Frontal cortex (tissue), 4 donors: ENCODE data around the gene TMEM151B. TPM values are rescaled to one million over a fixed set of nuclear protein-coding genes. Genes with fewer than 3 reads are reported as not detected.

Source experiments
- DNase-seq, 2 donors: peaks; one replicate each; pipeline ENCODE4 v3.0.0; 2012; ENCODE audit warnings: low spot score in 2 of 2
- FAIRE-seq: peaks from 2 replicates; lab custom pipeline; 2012; peaks lifted over from hg19 to GRCh38; lab: Jason Lieb, UNC
- total RNA-seq: library from RNA; depleted of rRNA; stranded (reverse); fragments of >200 nt; gene quantifications from one replicate; pipeline ENCODE4 v1.2.3, GENCODE V29; 2014
- donor health status: control.
- donor health status: control.
- donor health status: control.

The TMEM151B gene
- total RNA-seq, 1 donor from 2014 or later = 45.7 TPM

DNA sequence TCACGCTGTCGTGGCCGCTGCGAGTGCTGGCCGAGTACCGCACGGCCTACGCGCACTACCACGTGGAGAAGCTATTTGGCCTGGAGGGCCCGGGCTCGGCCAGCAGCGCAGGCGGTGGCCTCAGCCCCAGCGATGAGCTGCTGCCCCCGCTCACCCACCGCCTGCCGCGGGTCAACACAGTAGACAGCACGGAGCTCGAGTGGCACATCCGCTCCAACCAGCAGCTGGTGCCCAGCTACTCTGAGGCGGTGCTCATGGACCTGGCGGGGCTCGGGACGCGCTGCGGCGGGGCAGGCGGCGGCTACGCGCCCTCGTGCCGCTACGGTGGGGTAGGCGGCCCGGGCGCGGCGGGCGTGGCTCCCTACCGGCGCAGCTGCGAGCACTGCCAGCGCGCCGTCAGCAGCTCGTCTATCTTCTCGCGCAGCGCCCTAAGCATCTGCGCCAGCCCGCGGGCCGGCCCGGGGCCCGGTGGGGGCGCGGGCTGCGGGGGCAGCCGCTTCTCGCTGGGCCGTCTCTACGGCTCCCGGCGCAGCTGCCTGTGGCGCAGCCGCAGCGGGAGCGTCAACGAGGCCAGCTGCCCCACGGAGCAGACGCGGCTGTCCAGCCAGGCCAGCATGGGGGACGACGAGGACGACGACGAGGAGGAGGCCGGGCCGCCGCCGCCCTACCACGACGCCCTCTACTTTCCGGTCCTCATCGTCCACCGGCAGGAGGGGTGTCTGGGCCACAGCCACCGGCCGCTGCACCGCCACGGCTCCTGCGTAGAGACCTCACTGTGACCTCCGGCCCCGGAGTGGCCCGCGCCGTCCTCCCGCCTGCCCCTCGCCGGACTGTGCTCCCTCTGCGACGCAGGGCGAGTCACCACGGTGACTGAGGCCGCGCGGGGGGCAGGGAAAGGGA, 5.7 kb downstream of the TMEM151B start:
- FAIRE-seq = no peak

DNA sequence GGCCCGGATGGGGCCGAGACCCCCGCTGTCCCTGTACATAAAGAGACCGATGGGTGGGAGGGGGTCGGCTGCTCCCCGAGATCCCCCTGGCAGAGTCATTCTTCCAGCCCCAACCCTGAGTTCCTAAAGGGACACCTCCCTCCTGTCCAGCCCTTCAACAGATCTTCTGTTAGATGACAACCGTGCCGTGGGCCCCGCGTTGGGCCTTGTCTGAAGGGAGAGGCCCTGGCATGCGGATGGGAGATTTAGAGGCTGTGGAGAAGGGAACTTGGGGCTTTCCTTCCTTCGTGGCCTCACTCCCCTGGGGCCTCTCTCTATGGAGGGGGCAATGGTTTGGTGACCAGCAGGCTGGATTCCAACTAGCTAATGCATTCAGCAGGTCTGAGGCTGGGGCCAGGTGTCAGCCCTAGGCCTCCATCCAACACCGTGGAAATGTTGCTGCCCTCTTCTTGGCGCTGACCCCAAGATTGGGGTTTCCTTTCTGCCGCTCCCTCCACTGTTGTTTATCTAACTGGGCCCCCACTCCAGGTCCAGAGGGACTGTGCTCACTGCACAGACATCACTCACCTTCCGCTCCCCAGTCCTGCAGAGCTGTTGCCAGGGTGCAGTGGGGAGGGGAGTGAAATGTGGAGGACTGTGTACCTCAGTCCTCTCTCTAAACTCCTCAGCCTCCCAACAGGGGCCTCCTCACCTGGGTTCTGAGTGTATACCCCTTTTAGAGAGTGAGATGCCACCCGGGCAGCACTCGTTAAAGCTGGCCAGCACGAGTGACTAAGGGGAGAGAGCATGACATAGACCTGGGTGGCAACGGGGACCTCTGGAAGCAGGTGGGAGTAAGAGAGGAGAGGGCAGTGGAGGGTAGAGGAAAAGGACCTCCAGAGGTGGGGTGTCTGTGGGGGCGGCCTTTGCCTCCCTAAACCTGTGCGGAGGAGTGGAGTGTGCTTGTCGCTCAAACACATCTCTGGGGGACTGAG, 6.7 kb downstream of the TMEM151B start:
- no peak for DNase-seq
- no peak for FAIRE-seq

More for the DNA sequence above, 5.7 kb downstream of the TMEM151B start:
- no peak for DNase-seq

DNA sequence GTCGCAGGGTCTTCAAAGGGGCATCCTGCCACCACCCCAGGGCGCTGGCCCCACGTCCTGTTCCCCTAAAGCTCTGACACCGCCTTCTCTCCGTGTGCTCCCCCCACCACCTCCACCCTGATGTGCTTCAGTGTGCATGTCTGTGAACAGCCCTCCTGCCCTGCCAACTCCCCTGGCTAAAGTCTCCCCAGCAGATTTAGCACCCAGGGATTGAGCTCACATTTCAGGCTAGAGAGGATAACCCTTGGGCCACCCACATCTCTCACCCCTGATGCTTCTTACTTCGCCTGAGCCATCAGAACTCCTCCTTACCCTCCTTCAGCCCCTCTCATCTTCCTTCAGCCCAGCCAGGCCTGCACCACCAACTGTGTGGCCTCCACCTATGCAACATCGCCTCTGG, 7.5 kb downstream of the TMEM151B start:
- DNase-seq = no peak

DNA sequence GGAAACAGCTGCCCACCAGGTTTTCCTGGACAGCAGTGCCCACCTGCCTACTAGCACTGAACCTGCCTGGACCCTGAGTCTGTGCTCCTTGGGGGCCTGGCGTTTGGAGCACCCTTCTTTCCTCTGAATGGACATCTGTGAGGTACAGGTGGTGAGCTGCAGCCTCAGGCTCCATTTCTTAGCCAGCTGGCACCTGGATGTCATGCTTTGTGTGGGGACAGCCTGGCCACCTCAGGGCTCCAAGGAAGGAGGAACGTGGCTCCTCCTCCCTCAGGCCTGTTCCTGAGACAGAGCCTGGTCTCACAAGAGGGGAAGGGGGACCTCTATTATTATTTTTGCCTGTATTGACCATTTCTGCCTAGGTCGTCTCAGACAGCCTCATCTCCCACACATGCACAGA, 8.1 kb downstream of the TMEM151B start:
- no peak for DNase-seq
- no peak for FAIRE-seq

More for the DNA sequence above, 7.5 kb downstream of the TMEM151B start:
- FAIRE-seq = no peak

DNA sequence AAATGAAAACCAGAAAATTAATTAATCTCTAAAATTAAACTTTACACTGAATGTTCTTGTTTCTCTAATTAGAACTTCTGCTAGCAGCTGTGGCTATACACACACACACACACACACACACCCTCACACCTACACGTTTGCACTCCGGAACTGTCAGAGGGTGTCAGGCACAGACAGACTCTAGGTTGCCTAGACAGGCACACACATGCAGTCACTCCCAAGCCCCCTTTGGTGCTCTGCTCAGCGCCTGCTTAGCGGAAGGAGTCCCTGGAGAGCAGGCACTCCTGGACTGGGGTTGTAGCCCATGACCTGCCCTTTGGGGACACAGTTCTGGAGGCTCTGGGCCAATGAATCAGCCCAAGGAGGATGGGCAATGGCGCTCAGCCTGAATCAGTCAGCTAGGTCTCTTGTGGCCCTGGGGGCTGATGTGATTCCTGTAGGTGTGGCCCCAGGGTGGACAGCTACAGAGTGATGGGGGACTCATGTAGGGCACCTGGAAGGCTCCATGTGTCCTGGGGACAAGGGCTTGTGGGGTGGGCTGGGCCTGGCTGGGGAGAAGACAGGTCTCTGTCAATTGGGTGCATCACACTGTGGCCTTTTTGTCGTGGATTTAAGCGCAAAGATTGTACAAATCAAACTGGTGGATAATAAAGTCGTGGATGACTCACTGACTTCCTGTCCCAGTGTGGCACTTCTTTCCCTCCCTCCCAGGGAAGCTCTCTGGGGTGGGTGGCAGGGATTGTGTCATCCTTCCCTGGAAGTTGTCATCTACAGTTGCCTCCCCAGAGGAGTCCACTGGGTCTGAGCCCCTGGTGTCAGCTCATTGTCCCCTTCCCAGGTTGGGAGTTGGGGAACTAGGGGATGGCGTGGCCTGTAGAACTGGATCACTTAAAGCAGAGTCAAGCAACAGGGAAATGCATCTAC, 8.8 kb downstream of the TMEM151B start:
- FAIRE-seq (no peak), DNase-seq (no peak)

DNA sequence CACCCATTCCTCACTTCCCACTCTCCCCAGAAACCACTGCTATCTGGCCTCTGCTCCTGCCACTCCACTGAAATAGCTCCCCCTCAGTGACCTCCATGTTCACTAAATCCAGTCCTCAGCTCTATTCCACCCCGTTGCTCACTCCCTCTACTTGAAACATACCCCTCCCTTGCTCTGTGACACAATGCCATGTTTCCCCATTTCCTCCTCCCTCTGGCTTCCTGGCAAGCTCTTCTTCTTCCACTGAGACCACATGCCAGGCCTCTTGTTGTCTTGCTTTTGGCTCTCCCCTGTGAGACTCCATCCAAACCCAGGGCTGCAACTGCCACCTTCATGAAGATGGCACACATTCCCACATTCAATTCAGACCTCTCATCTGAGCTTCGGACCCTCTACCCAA, 13.9 kb downstream of the TMEM151B start:
- DNase-seq = no peak
- FAIRE-seq = no peak

DNA sequence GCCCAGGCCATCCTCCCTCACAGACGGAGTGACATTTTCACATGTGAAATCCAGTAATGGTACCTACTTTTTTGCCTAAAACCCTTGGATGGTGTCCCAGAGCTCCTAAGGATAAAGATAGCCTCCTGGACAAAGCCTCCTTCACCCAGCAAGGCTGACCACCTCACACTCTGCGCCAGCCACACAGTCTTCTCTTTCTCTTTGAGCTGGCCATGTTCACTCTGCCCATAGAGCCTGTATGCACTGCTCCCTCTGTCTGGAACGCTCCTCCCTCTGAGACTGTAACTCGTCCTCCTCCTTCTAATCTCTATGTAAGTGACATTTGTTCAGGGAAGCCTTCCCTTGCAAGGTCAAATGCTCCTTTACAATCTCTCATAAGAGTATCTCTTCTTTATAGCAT, 14.6 kb downstream of the TMEM151B start:
- DNase-seq = no peak
- FAIRE-seq = no peak

DNA sequence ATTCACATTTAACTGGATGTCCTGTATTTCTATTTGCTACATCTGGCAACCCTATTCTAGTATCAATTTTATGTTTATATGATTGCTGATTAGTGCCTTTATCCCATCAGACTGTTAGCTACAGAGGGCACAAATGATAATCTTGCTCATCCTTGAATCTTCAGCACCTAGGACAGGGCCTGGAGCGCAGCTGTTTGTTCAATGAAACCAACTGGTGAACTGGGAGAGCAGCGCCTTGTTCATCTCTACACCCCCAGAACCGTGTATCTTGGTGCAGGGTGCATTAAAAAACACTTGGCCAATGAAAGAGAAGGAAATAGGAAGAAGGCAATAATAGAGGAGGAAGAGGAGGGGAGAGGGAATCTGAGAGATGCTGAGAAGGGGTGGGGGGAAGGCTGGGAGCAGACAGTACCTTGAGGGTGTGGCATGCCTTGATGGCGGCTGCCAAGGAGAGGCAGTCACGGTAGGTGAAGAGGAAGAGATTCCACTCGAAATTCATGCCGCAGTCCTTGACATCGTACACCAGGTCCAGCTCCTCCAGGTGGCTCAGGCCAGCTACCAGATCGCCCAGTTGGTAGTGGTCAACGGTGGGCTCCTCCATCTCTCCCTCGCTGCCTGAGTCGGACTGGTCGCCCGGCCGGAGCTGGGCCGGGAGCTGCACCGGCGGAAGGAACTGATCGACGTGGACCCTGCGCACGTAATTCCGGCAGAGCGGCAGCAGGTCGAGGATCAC, 15.5 kb downstream of the TMEM151B start:
- FAIRE-seq (no peak), DNase-seq (no peak)

DNA sequence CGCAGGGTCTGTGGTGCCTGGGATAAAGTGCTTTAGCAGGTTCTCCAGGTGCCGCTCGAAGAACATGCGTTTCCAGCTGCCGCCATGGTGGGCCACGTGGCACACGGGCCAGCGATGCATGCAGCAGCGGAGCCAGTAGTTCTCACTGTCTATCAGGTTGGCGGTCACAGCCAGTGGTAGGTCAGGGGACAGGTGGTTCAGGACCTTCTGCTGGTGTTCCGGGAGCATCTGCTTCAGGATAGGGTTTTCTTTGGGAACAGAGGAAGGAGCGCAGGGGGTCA, 16.0 kb downstream of the TMEM151B start:
- DNase-seq (no peak), FAIRE-seq (no peak)

DNA sequence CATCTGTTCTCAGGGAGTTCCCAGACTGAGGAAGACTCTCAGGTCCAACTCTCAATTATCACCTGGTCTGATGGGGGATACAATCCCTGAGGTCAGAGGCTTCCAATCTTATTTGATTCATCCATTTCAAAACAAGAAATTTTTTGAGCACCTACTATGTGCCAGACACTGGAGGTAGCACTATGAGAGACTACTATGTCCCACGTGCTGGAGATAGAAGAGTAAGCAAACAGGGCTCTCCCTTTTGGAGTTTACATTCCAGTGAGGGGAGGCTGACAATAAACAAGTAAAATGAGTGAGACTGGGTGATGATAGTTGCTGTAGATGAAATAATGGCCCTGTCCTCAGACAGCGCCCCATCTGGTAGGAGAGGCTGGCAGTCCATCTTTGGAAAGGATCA, 16.5 kb downstream of the TMEM151B start:
- FAIRE-seq (no peak), DNase-seq (no peak)

DNA sequence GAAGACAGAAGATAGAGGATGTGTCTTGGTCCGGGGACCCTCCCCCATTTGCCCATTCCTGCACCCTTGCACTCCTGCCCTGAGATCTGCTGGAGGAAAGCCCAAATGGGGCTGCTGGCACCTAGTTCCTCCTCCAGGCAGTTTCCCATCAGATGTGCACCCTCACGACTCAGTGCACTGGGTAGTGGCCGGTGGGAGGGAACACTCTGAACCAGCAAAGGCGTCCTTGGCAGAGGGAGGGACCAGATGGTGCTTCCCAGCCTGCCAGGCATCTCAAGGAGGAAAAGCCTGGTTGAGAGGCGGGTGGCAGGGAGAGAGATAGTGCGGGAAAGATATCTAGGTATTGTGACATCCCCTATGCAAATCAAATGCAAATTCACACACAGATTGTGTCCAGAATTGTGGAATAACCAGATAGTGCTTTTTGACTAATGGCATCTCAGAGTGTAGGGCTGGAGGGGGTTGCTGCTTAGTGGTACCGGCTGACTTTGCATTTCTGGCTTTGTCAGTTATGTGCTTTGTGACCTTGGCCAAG, 19.5 kb downstream of the TMEM151B start:
- FAIRE-seq (no peak), DNase-seq (no peak)

DNA sequence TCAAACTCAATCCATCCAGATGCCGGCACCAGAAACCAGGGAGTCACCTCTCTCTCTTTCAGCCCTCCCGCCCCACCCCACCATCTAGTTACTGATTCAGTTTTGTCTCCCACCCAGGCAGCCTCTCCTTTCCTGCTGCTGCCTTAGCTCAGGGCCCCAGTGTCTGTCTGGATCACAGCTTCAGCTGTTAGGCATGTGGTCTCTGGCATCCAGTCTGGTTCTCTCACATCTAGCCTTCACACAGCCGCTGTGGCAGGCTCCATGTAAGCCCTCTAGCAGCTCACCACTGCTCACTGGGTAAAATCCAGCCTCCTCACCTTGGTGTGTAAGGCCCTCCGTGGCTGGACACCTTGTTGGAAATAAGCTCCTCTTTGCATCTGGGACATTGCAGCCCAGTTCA, 21.6 kb downstream of the TMEM151B start:
- DNase-seq (no peak), FAIRE-seq (no peak)

DNA sequence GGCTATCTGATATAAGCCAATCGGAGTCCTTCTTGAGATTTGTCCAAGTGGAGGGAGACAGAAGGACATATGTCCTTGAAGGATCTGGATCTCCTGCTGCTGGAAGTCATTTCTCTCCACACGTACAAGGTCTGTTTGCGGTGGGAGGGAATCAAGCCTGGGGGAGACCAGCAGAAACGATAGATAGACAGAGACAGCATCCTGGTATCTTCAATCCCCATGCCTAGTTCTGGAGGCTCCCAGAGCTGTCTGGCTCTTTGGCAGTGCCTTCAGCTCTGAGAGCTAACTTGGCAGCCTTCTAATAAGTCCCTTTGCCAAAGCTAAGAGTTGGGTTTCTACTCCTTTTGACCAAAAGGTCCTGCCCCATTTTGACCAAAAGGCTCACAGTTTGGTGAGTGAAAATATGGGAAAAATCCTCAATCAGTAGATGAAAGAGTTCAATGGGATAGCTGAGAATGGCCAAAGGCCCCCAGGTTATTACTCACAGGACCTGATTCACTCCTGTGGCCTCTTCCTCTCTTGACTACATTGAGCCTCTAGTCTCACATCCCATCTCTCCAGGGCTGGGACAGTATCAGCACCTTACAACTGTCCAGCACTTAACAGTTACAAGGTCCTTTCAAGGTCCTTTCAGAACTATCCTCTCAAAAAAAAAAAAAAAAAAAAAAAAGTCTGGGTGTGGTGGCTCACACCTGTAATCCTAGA, 22.6 kb downstream of the TMEM151B start:
- DNase-seq = no peak
- no peak for FAIRE-seq

DNA sequence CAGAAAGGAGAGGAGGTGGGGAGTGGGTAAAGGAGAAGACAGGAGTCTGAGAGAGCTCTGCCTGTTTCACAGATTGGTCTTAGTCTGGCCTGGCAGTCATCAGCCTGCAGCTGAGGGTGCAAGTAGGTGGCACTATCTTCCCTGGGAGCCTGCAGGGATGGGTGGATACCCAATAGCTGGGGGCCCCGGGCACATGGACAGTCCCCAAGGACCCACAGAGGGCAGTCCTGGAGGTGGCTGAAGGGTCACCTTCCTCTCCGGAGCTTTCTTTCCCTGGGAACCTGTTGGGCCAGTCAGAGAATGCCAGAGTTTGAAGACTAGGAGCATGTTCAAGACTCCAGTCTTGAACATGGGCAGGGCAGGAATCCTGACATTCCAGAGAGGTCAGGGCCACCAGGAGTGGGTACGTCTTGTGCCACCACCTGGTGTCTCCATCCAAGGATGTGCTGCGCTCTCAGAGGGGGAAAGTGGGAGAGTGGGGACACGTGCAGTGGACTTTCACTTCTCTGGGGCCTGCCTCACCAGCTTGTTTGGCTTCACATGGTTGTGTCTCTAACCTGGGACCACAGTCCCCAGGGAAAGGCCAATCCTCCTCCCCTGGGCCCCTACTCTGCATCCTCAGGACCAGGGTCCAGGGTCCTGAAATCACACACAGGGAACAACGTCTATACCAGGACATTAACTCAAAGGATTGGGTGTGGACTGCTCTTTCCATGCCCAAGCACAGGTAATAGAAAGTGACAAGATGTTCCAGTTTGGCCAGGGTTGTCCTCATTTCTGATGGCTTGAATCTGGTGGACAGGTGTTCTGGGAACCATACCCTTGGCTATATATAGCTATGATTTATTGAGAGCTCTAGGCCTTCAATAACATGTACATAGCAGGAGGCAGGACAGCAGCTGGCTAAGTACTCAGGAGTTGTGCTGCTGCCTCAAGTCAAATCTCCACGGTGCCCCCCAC, 24.9 kb downstream of the TMEM151B start:
- DNase-seq (no peak), FAIRE-seq (no peak)

DNA sequence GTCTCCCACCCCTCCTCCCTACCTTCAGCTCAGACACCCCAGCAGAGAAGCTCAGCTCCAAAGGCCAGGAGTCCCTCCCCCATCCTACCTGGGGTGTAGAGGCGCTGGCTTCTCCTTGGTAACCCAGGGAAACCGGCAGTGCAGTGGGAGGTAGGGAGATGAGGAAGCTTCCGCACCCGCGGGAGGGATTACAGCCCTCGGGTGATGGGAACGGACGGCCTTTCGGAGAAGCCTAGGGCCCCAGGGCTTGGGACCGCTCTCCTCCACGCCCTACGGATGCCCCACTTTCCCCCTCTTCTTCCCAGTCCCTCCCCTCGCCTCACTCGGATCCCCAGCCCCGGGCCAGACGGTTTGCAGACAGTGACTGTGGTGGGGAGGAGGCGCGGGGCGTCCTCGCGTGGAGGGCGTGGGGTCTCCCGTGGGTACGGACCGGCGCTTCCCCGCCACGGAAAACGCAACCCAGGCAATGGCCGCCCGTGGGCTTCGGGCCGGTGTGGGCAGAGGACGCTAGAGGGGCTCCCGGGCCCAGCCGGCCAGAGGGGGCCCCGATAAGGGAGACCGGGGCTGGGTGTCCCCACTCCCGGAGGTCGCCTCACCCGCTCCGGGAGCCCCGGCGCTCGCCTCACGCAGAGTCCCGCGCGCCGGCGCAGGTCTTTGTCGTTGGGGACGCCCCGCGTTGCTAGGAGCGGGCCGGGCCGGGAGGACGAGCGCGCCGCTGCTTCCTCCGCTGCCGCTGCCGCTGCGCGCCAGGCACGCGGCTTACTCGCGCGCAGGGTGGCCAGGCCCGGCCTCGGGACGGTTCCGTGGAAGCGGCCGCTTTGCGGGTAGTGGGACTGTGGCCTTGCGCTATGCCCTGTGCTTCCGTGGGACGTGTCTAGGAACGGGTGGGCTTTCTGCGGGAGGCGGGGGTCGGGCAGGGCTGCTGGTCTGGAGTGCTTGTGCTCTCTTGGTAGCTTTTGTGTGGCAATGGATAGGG, 27.1 kb downstream of the TMEM151B start:
- DNase-seq = peak; percentile 59 to 72
- no peak for FAIRE-seq
